GM12872 (cell line): Measurements from ENCODE around the gene TTC19.

ENCODE experiments used
- TF ChIP-seq, protein P1 (sequence below): IDR thresholded peaks from 3 replicates; pipeline ENCODE4 v1.5.1; 2011; ENCODE audit warnings: low read depth, mild to moderate bottlenecking, low read length, moderate library complexity; ENCODE audit not compliant: insufficient read depth

The TTC19 gene

GRCh38 chr17:15967706-15968399 lies 31.8 kb upstream of the TTC19 start:
- TF ChIP-seq, protein P1, sequence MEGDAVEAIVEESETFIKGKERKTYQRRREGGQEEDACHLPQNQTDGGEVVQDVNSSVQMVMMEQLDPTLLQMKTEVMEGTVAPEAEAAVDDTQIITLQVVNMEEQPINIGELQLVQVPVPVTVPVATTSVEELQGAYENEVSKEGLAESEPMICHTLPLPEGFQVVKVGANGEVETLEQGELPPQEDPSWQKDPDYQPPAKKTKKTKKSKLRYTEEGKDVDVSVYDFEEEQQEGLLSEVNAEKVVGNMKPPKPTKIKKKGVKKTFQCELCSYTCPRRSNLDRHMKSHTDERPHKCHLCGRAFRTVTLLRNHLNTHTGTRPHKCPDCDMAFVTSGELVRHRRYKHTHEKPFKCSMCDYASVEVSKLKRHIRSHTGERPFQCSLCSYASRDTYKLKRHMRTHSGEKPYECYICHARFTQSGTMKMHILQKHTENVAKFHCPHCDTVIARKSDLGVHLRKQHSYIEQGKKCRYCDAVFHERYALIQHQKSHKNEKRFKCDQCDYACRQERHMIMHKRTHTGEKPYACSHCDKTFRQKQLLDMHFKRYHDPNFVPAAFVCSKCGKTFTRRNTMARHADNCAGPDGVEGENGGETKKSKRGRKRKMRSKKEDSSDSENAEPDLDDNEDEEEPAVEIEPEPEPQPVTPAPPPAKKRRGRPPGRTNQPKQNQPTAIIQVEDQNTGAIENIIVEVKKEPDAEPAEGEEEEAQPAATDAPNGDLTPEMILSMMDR = no peak

- TF ChIP-seq, protein P1 = no peak
Measured at GRCh38 chr17:15969463-15969862, 30.2 kb upstream of the TTC19 start.

GRCh38 chr17:15970500-15970899 lies 29.1 kb upstream of the TTC19 start:
- TF ChIP-seq, protein P1 = no peak

DNA sequence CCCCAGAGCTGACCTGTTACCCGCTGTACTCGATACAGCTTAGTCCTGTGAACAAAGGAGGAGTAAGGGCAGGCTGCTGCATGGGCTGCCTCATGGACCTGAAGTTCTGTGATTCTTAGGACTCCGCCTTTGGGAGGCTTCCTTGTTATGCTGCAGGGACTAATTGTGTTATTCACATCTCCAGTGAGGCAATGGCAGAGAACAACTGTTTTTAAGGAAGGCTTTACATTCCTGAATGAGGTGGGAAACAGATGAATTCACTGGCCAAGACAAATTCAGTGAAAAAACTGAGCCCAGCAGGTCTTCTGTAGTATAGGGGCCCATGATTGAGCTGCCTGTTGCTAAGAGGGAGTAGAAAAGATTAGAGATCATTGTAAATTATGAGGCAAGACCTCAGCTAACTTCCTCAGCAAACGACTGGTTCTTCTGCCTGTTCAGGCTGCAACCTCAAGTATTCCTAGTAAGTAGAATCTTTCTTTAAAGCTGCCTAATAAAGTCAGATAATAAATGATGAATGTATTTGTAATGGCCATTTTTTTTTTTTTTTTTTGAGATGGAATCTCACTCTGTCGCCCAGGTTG lies 28.4 kb upstream of the TTC19 start:
- TF ChIP-seq, protein P1 = no peak

DNA sequence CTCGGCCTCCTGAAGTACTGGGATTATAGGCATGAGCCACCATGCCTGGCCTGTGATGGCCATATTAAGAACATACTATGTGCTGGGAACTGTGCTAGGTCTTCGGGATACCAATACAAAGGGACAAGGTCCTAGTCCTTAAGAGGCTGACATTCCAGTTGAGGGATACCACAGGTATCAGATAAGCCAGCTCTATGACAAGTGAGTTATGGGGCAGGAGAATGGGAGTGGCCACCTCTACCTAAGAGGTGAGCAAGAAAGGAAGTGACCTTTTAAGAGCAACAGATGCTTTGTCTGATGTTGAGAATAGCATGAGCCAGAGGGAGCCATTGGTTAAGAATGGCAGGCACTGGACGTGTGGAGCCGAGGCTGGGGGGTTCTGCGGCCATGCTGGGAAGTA lies 27.7 kb upstream of the TTC19 start:
- TF ChIP-seq, protein P1 = no peak

DNA sequence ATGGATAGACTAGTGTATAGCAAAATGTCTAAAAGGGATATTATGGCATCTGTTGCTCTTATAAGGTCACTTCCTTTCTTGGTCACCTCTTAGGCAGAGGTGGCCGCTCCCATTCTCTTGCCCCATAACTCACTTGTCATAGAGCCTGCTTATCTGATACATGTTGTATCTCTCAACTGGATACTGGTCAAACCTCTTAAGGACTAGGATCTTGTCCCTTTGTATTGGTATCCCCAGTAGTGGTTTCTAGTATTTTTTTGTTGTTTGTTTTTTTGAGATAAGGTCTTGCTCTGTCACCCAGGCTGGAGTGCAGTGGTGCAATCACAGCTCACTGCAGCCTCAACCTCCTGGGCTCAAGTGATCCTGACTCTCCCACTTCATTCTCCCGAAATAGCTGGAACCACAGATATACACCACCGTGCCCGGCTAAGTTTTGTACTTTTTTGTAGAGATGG lies 27.1 kb upstream of the TTC19 start:
- TF ChIP-seq, protein P1 = no peak

DNA sequence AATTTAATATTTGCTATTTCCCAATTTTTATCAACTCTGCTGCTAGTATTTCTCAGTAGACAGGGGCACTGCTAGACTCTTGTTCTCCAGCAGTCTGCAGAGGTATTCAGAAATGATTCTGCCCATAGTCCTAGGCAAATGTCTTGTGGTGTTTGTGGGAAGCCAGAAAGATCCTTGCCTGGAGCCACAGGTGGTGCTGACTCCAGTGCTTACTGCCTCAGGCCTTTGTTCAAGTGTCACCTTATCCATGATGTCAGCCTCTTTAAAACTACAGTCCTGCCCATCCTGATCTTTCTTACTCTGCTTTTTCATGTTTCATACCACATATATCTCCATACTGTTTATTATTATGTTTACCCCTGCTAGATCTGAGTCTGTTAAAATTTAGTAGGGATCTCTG lies 26.6 kb upstream of the TTC19 start:
- TF ChIP-seq, protein P1 = no peak
